Hindlimb muscle (tissue), 1 donor: ENCODE results near the gene PIK3CD. TPM values are rescaled to one million over a fixed set of nuclear protein-coding genes. Genes with fewer than 3 reads are reported as not detected.
"Not testable (repeated sequence)": the region's sequence is repeated elsewhere in the genome, so short reads cannot be mapped to it uniquely, and the experiment has no call there.

ENCODE experiments used
- DNase-seq: peaks from one replicate; pipeline ENCODE4 v3.0.0-alpha.2; 2013
- polyA plus RNA-seq: library from polyadenylated mRNA; unstranded; fragments of 120-200 nt; gene quantifications from one replicate; pipeline ENCODE4 v1.2.1, GENCODE V29; 2013; ENCODE audit not compliant: insufficient read length

PIK3CD gene
- polyA plus RNA-seq, 1 donor, result 4.2 TPM

- DNase-seq, result no peak
These were observed 3.5 kb downstream of the PIK3CD start for GRCh38 chr1:9654834-9655723.

GRCh38 chr1:9655836-9656235, 4.3 kb downstream of the PIK3CD start:
- DNase-seq, result no peak

- no peak for DNase-seq
These were observed 6.0 kb downstream of the PIK3CD start for GRCh38 chr1:9657521-9658032.

- no peak for DNase-seq
These were observed 6.7 kb downstream of the PIK3CD start for GRCh38 chr1:9658199-9658598.

GRCh38 chr1:9659328-9659727, 7.8 kb downstream of the PIK3CD start:
- no peak for DNase-seq

- no peak for DNase-seq
These were observed 11.7 kb downstream of the PIK3CD start for GRCh38 chr1:9663257-9663656.

- DNase-seq, result no peak
These were observed 13.7 kb downstream of the PIK3CD start for GRCh38 chr1:9665193-9665592.

GRCh38 chr1:9668080-9668479, 16.5 kb downstream of the PIK3CD start:
- DNase-seq, result no peak

- no peak for DNase-seq
These were observed 18.6 kb downstream of the PIK3CD start for GRCh38 chr1:9670085-9670484.

- no peak for DNase-seq
These were observed 20.0 kb downstream of the PIK3CD start for GRCh38 chr1:9671377-9672140.

GRCh38 chr1:9672444-9672843, 20.9 kb downstream of the PIK3CD start:
- no peak for DNase-seq

- no peak for DNase-seq
These were observed 23.9 kb downstream of the PIK3CD start for GRCh38 chr1:9675393-9675792.

- DNase-seq, result not testable (repeated sequence)
These were observed 24.6 kb downstream of the PIK3CD start for GRCh38 chr1:9676128-9676527.

GRCh38 chr1:9676815-9677393, 25.4 kb downstream of the PIK3CD start:
- no peak for DNase-seq

GRCh38 chr1:9680091-9680490, 28.6 kb downstream of the PIK3CD start:
- DNase-seq, result no peak

GRCh38 chr1:9680828-9681227, 29.3 kb downstream of the PIK3CD start:
- DNase-seq, result no peak

GRCh38 chr1:9684801-9685200, 33.3 kb downstream of the PIK3CD start:
- DNase-seq, result no peak

GRCh38 chr1:9687120-9687873, 35.8 kb downstream of the PIK3CD start:
- DNase-seq, result peak; percentile 40

GRCh38 chr1:9687874-9688582, 36.5 kb downstream of the PIK3CD start:
- DNase-seq, result no peak

- DNase-seq, result no peak
These were observed 37.1 kb downstream of the PIK3CD start for GRCh38 chr1:9688599-9688998.

- DNase-seq, result no peak
These were observed 37.6 kb downstream of the PIK3CD start for GRCh38 chr1:9689011-9689706.
